GM19455 (cell line): ENCODE data around the gene DNAH9.

ENCODE experiments used
- ATAC-seq: cut with Tn5 transposase; IDR thresholded peaks from one replicate; pipeline ENCODE4 v1.9.1; 2021; ENCODE audit not compliant: unreplicated experiment

The DNAH9 gene

GRCh38 chr17:11598274-11599221 lies at the start of gene DNAH9:
Gene DNAH9 (plus strand): TSS chr17:11598470. CDS start chr17:11598499, 29 bp downstream.
- no peak for ATAC-seq

GRCh38 chr17:11550431-11550830 lies 47.8 kb upstream of the DNAH9 start:
- ATAC-seq, result no peak

GRCh38 chr17:11551442-11551841 lies 46.8 kb upstream of the DNAH9 start:
- no peak for ATAC-seq

DNA sequence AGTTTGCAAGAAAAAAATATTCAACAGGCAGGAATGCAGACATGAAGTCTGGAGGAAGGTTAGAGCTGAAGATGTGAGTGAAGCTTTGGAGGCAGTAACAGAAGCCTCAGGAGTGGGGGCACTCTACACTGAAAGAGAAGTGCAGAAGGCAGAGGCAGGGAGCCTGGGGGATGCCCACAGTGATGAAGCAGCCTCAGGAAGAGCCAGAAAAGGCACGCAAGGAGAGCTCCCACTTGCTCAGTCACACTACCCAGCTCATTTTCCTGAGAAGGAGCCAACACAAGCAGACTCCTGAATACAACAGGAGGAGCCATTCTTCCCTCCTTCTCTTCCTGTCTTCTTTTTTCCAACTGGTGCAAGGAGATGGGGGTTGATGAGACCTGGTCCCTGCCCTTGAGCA lies 45.1 kb upstream of the DNAH9 start:
- ATAC-seq, result no peak

GRCh38 chr17:11554042-11554441 lies 44.2 kb upstream of the DNAH9 start:
- no peak for ATAC-seq

GRCh38 chr17:11554542-11554941 lies 43.7 kb upstream of the DNAH9 start:
- ATAC-seq, result no peak

GRCh38 chr17:11555530-11555929 lies 42.7 kb upstream of the DNAH9 start:
- no peak for ATAC-seq

- no peak for ATAC-seq
Measured at GRCh38 chr17:11557727-11558452, 40.4 kb upstream of the DNAH9 start.

DNA sequence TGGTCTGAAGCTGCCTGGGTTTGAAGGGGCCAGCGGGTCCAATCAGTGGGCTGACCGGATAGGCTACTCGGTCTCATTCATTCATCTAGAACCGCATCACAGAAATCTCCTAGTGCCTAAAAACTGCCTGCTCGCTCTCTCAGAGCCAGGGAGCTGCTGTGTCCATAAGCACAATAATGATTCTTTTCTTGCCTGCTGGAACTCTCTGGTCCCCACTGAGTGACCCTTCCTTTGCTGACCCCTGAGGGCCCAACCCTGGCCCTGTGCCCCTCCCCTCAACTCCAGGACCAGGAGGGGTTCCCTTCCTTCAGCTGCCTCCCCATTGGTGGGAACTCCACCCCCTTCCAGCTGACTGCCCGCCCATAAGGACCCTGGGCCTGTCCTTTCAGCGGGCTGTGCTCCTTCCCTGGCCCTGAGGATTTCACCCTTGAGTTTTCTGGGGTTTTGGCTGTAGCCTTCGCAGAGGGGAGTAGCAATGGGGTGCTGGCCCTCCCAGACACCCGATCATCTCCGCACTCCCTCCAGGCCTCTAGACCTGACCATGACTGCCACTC lies 39.5 kb upstream of the DNAH9 start:
- ATAC-seq, result no peak

DNA sequence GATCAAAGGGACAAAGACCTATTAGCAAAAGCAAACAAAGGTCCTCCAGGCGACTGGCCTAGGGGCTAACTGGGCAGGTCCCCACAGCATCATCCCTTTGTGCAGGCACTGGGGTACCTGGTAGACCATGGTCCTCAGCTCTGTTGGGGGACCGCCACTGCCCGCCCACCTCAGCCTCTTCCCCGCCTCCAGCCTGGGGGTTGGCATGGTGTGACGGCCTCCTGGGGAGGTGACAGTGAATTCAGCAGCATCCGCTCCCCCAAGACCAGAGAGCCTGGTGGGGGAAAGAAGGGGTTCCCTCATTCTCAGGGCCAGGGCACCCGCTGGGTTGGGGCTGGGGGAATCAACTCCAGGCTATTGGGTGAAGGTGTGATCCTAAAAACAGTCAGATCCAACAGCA lies 38.7 kb upstream of the DNAH9 start:
- no peak for ATAC-seq

- ATAC-seq, result no peak
Measured at GRCh38 chr17:11561281-11561680, 37.0 kb upstream of the DNAH9 start.

GRCh38 chr17:11561702-11562101 lies 36.6 kb upstream of the DNAH9 start:
- no peak for ATAC-seq

DNA sequence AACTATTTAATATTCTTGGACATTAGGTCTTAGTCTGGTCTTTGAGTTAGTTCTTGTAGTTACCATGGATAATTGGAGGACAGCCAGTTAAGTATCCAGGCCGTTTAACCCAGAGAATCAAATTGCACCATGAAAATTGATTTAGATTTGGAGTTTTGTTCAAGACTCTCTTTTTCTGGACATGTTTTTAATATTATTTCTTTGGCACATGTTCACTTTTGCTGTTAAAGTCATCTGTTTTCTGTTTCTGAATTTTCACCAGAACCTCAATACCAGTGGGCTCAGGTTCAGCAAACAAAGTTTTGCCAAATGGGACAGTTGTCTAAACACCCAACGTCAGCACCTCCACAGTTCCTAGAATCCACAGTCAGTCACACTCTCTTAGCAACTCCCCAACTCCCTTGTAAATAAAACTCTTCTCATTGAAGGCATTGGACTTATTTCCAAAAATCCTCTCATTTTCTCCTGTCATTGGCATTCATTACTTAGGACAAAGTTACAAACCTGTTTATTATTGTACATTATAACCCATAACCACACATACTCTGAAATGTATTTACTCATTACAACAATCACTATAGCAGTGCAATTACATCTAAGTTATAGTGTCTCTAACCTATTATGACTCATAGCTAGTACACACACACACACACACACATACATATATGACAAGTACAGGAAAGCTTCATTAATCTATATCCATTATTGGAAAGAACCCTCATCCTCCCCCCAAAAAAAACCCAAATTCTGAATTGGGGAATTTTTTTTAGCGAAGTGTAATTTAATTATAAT lies 33.5 kb upstream of the DNAH9 start:
- ATAC-seq, result no peak

DNA sequence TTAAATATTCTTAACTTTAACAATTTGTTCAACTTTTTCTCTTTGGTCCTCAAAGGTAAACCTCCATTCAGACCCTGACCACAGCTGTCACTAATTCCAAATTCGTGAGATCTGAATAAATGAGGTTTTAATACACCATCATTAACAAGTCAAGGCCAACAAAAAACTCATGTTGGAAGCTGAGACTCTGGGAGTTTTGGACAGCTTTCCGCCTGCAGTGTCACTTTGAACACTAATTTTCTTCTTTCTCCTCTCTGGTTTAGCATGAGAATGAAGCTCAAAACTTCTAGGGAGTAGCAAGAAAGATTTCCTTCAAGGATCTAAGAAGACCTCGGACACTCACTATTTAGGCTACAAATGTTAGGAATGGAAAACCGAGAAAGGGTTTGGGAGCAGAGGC lies 32.7 kb upstream of the DNAH9 start:
- ATAC-seq, result no peak

GRCh38 chr17:11578998-11579397 lies 19.3 kb upstream of the DNAH9 start:
- ATAC-seq, result no peak

DNA sequence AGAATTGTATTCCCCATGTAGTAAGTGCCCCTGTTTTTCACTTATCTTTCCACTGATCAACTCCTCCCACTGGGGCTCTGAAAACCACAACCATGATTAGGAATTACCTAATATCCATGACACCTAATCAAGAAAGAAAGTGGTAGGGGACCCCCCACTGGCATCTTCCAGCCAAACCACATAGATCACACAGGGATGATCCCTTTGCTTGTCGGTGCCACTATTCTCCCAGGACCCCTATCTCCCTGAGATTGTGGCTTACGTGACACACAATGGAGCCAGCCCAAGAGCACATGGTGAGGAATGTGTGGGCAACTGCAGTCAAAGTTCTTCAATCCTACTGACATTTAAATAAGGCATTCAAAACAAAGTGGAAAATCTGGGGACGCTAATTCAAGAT lies 17.6 kb upstream of the DNAH9 start:
- ATAC-seq, result no peak

GRCh38 chr17:11582217-11582616 lies 16.1 kb upstream of the DNAH9 start:
- no peak for ATAC-seq

DNA sequence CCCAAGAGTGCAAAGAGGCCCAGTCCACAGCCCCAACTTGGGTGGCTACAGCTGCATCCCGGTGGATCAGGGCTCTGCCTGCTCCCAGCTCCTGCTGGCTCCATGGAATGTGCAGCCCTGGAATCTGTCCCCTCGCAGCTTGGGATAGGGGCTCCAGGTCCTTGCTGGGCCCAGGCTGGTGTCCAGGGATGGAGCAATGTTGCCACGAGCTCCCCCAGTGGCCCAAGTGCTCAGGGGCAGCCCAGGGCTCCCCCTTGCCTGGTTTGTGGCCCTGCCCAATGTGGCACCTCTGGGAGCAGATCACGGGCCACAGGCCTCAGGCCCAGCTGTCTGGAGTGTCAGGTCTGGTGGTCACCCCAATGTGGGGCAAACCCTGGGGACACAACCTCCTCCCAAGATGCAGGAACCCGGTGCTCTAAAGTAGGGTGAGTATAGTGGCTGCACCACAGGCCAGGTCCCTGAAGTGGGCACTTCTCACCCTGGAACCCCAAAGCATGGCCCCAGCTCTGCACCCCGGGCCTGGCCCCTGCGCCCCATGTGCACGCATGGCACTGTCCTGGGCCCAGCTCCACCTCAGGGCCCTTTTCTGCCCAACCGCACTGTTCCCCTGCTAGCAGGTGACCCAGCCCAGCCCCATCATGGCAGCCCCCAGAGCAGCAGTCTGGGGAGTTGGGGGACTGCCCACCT lies 14.8 kb upstream of the DNAH9 start:
- ATAC-seq, result no peak

DNA sequence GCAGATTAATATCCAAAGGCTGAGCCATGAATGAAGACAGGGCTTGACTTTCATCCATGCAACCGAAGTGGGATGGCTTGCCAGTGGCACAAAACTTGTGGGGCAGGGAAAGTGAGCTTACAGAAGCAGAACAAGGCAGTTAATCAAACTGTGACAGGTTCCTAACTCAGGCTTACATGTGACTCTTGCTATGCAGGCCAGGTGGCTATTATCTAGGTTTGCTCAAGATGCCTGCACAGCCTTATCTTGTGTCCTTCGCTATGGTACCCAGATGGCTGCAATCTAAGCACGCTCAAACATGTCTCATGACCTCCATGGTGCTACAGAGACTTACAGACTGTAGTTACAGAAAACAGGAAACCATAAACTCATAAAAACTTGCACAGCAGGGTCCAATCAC lies 8.6 kb upstream of the DNAH9 start:
- no peak for ATAC-seq

DNA sequence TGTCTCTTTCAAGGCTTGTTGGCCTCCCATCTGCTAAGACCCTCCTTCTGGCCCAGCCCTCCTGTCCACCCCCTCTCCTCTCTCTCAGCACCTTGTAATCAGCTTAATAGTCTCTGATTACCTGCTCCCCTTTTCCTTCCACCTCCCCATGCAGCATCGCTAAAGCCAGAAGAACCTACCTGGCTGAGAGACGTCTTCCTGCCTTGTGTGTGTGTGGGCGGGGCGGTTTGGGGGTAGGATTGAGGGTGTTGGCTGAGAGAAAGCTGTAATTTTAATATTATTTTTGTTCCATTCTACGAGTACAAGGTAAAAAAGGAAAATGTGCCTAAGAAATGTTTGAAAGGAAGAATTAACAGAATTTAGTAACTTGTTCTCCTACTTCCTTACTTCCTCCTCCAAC lies 3.4 kb downstream of the DNAH9 start:
- no peak for ATAC-seq

DNA sequence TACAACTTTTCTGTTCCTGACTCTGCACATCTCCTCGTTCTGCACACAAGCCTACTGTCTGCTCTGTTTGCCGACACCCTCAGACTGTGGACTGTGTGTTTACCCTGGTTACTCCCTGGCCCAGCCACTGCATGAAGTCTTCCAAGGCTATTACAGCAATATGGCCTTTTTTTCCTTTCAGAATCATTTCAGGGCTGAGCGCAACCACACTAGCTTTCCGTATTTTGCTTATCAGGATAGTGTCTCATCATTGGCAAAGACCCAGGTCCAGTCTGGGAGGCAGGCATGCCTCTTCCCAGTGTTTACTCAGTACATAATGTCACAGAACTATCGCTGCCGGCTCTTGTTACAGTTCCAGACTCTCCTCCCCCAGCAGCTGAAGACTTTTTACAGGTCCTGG lies 10.1 kb downstream of the DNAH9 start:
- ATAC-seq, result no peak
